K562 (cell line): ENCODE measurements around the gene GGT1. TPM values are rescaled to one million over a fixed set of nuclear protein-coding genes. Genes with fewer than 3 reads are reported as not detected.

Experiments
- ATAC-seq: fragments of 200-7000 bp; cut with Tn5 transposase; 3 replicates; pipeline ENCODE4 v1.9.1; 2020; ENCODE audit warnings: moderate library complexity
- BruUV-seq: library from RNA; stranded (reverse); fragments of 400-500 nt; replicated peaks from 2 replicates; lab custom pipeline; 2021; lab: Mats Ljungman, UMichigan
- CTCF ChIA-PET: fragments of 300-600 bp; formaldehyde crosslinking; extraction: SDS; loops from one replicate; lab custom pipeline; 2021; ENCODE audit warnings: low intra/inter-chr PET ratio; lab: Yijun Ruan, JAX
- POLR2A ChIA-PET: fragments of 300-600, 350-650 bp; sonication (Branson Sonifier 250); formaldehyde crosslinking; extraction: SDS; loops from one replicate; lab custom pipeline; 2021; ENCODE audit warnings: antibody characterized with exemption, inconsistent platforms; lab: Yijun Ruan, JAX
- DNase-seq, 4 experiments: peaks; one replicate each; pipeline versions ENCODE4 v3.0.0 to v3.0.0-alpha.2; 2011 to 2018; ENCODE audit warnings: low spot score in 3 of 4, mixed read lengths in 3 of 4; ENCODE audit errors: extremely low read depth in 1 of 4
- FAIRE-seq: peaks from 2 replicates; lab custom pipeline; 2011; peaks lifted over from hg19 to GRCh38; lab: Jason Lieb, UNC
- H2AFZ ChIP-seq: 2 replicates; pipeline ENCODE4 v1.6.0; 2011; ENCODE audit warnings: low read depth, low read length, control low read depth, inconsistent platforms
- H3K27ac ChIP-seq: fragments of 200-600 bp; 3 replicates; pipeline ENCODE4 v1.8.0; 2011; ENCODE audit warnings: low read depth, mild to moderate bottlenecking, control low read depth, inconsistent platforms, low read length, moderate library complexity, mixed read lengths; ENCODE audit errors: extremely low read depth
- H3K27me3 ChIP-seq, 2 experiments: fragments of 300-600 bp in 1 of 2; 2 replicates in 1 of 2; 3 replicates in 1 of 2; pipeline versions ENCODE4 v1.6.0 to v1.8.0; 2011; ENCODE audit warnings: inconsistent platforms in 2 of 2, low read length in 2 of 2, mild to moderate bottlenecking in 1 of 2, mixed read lengths in 1 of 2, moderate library complexity in 1 of 2; ENCODE audit not compliant: control insufficient read depth in 2 of 2, insufficient read depth in 2 of 2
- H3K36me3 ChIP-seq: fragments of 300-600 bp; 3 replicates; pipeline ENCODE4 v1.8.0; 2011; ENCODE audit warnings: mild to moderate bottlenecking, low read length, inconsistent platforms; ENCODE audit not compliant: control insufficient read depth, insufficient read depth
- H3K4me1 ChIP-seq, 2 experiments: fragments of 200-600 bp in 1 of 2; replicated peaks in 1 of 2; 2 replicates in 1 of 2; 3 replicates in 1 of 2; pipeline versions ENCODE4 v1.5.1 to v1.8.0; 2011; ENCODE audit warnings: inconsistent platforms in 2 of 2, low read length in 2 of 2, mild to moderate bottlenecking in 1 of 2, mixed read lengths in 1 of 2, moderate library complexity in 1 of 2; ENCODE audit not compliant: control insufficient read depth in 2 of 2, insufficient read depth in 2 of 2
- H3K4me2 ChIP-seq: 2 replicates; pipeline ENCODE4 v1.6.1; 2011; ENCODE audit warnings: low read length, control low read depth, inconsistent platforms, mixed read lengths; ENCODE audit not compliant: insufficient read depth
- H3K4me3 ChIP-seq: fragments of 200-600 bp; sonication (generic), shearing (Covaris generic); 2 replicates; pipeline ENCODE4 v1.5.1; 2016; ENCODE audit warnings: control low read depth, inconsistent platforms
- H3K79me2 ChIP-seq: fragments of 200-600 bp; 3 replicates; pipeline ENCODE4 v1.8.0; 2011; ENCODE audit warnings: low read length, inconsistent platforms; ENCODE audit not compliant: control insufficient read depth, insufficient read depth
- H3K9ac ChIP-seq, 2 experiments: 2 replicates each; pipeline versions ENCODE4 v1.6.0 to v1.6.1; 2011; ENCODE audit warnings: low read depth in 2 of 2, low read length in 2 of 2, control low read depth in 1 of 2, inconsistent platforms in 1 of 2, mild to moderate bottlenecking in 1 of 2, mixed read lengths in 1 of 2; ENCODE audit not compliant: insufficient read depth in 1 of 2
- H3K9me1 ChIP-seq: one replicate; pipeline ENCODE4 v1.6.0; 2011; ENCODE audit warnings: inconsistent platforms, mild to moderate bottlenecking, low read length, moderate library complexity; ENCODE audit not compliant: control insufficient read depth, insufficient read depth
- H3K9me3 ChIP-seq: replicated peaks from 2 replicates; pipeline ENCODE4 v1.5.1; 2011; ENCODE audit warnings: low read depth, low read length, inconsistent platforms; ENCODE audit not compliant: control insufficient read depth, insufficient read depth
- H4K20me1 ChIP-seq: replicated peaks from 2 replicates; pipeline ENCODE4 v1.6.1; 2011; ENCODE audit warnings: low read length, inconsistent platforms, mixed read lengths; ENCODE audit not compliant: control insufficient read depth, insufficient read depth
- E2F8 ChIP-seq: fragments of 450-650 bp; IDR thresholded peaks from 2 replicates; pipeline ENCODE4 v1.7.1; 2018; ENCODE audit warnings: mild to moderate bottlenecking, low read depth; ENCODE audit not compliant: partially characterized antibody
- FOXA1 ChIP-seq: fragments of 450-650 bp; IDR thresholded peaks from 2 replicates; pipeline ENCODE4 v1.6.1; 2016; ENCODE audit warnings: mild to moderate bottlenecking, borderline replicate concordance
- FOXJ2 ChIP-seq: fragments of 200-800 bp; sonication (Bioruptor generic); IDR thresholded peaks from 2 replicates; pipeline ENCODE4 v1.6.1; 2016; ENCODE audit warnings: missing genetic modification characterization, missing compliant biosample characterization
- HSF4 ChIP-seq: fragments of 250-450 bp; sonication (Bioruptor Pico); IDR thresholded peaks from 2 replicates; pipeline ENCODE4 v2.1.2; 2022; ENCODE audit warnings: mild to moderate bottlenecking, moderate library complexity, borderline replicate concordance
- MTA1 ChIP-seq: fragments of 450-650 bp; IDR thresholded peaks from 2 replicates; pipeline ENCODE4 v1.6.1; 2017; ENCODE audit warnings: borderline replicate concordance
- ZBTB8A ChIP-seq: fragments of 450-650 bp; IDR thresholded peaks from 2 replicates; pipeline ENCODE4 v1.6.1; 2018; ENCODE audit warnings: mild to moderate bottlenecking, moderate library complexity; ENCODE audit not compliant: partially characterized antibody
- ZNF124 ChIP-seq: sonication (generic); formaldehyde crosslinking; IDR thresholded peaks from 2 replicates; pipeline ENCODE4 v1.8.1; 2022; ENCODE audit warnings: missing genetic modification reagents
- ZNF408 ChIP-seq: fragments of 250-450 bp; sonication (Bioruptor Pico); IDR thresholded peaks from 2 replicates; pipeline ENCODE4 v1.4.0; 2020; ENCODE audit warnings: low read depth, mild to moderate bottlenecking, moderate library complexity
- ZNF644 ChIP-seq: fragments of 200-800 bp; sonication (Bioruptor generic); IDR thresholded peaks from 2 replicates; pipeline ENCODE4 v1.6.1; 2016; ENCODE audit warnings: low read depth, missing genetic modification characterization, missing compliant biosample characterization
- WGBS: fragments of 100-300 bp; shearing (Covaris generic); methylation state at CpG from one replicate; pipeline ENCODE4 v1.1.6; 2016; ENCODE audit warnings: low coverage, mixed read lengths; ENCODE audit not compliant: insufficient coverage; ENCODE audit errors: missing lambda C conversion rate; 5-methylcytosine and 5-hydroxymethylcytosine counted together
- in situ Hi-C: fragments of 300-500 bp; cut with MboI; formaldehyde crosslinking; loops from 4 replicates; pipeline ENCODE4 v1.15.0; 2018; ENCODE audit warnings: inconsistent platforms, mixed read lengths
- intact Hi-C: fragments of 100-400 bp; cut with micrococcal nuclease; formaldehyde crosslinking; loops from 2 replicates; pipeline ENCODE4 v1.14.2; 2022
- polyA plus RNA-seq, 8 experiments: library from polyadenylated mRNA; depleted of rRNA in 4 of 8; stranded (reverse) in 5 of 8; unstranded in 3 of 8; fragments of >200 nt; fragmentation: Nextera tagmentation in 2 of 8; fragmentation: Illumina TruSeq in 1 of 8; extraction: Ambion mirVana in 2 of 8; extraction: Trizol in 1 of 8; gene quantifications; 2 replicates each; pipeline versions ENCODE4 v1.2.1 to v1.2.3, GENCODE V29; 2011 to 2014; ENCODE audit warnings: inconsistent platforms in 1 of 8, missing spikeins in 1 of 8
- total RNA-seq, 7 experiments: library from RNA; depleted of rRNA in 6 of 7; stranded (reverse); fragments of >200 nt in 6 of 7; fragmentation: Illumina TruSeq in 2 of 7; extraction: Trizol in 2 of 7; gene quantifications; 2 replicates each; pipeline versions ENCODE4 v1.2.1 to v1.2.3, GENCODE V29; 2011 to 2021; ENCODE audit warnings: low replicate concordance in 1 of 7

Gene GGT1
- total and polyA plus RNA-seq, 9 of the 15 experiments (the other 6 are each of a cell fraction or from before 2014, with no cell fraction given) = 0.46 to 11.8 (median 6.9) TPM

GRCh38 chr22:24589518-24590030 is 13.4 kb upstream of the GGT1 start:
- Histone ChIP-seq H3K27ac (no peak overlapping the region), H2AFZ (no peak overlapping the region), H3K4me2 (no peak overlapping the region), H3K79me2 (no peaks in the 10 kb centered on the region), H3K27me3 (no peaks in the 10 kb centered on the region), H3K9me1 (no peaks in the 10 kb centered on the region), H3K9me3 (no peaks in the 10 kb centered on the region), H3K9ac (no peak overlapping the region), H3K36me3 (no peaks in the 10 kb centered on the region), H3K4me1 (peaks cover 0 to 32% of the 10 kb centered on the region in 2 experiments; a peak in 2 of 5 replicates), H4K20me1 (no peaks in the 10 kb centered on the region), H3K4me3 (no peak overlapping the region)
- no peak for DNase-seq
- WGBS = 38% methylated on average over 6 of the region's 7 CpGs
- in situ Hi-C loops (no loop called here), intact Hi-C loops (no loop called here)
- no peak for FAIRE-seq
- ChIA-PET CTCF (no interaction called here), POLR2A (interaction anchor here (0.6 kb wide), 1 partner anchor 13 kb away, joined by 3 read pairs; no protein-coding TSS in a partner anchor)
- ATAC-seq = no peak
- TF ChIP-seq ZBTB8A (no peak), ZNF408 (CRISPR knock-in tag) (no peak), ZNF644 (tag) (no peak), ZNF124 (CRISPR knock-in tag) (no peak), HSF4 (CRISPR knock-in tag) (no peak), E2F8 (no peak), MTA1 (no peak), FOXA1 (no peak), FOXJ2 (no peak)
- BruUV-seq = no TSS peak
